ENCODE measurements around the gene DENND1B.
"Not testable (repeated sequence)": the region's sequence is repeated elsewhere in the genome, so short reads cannot be mapped to it uniquely, and the experiment has no call there.

- TF ChIP-seq, protein P1, sequence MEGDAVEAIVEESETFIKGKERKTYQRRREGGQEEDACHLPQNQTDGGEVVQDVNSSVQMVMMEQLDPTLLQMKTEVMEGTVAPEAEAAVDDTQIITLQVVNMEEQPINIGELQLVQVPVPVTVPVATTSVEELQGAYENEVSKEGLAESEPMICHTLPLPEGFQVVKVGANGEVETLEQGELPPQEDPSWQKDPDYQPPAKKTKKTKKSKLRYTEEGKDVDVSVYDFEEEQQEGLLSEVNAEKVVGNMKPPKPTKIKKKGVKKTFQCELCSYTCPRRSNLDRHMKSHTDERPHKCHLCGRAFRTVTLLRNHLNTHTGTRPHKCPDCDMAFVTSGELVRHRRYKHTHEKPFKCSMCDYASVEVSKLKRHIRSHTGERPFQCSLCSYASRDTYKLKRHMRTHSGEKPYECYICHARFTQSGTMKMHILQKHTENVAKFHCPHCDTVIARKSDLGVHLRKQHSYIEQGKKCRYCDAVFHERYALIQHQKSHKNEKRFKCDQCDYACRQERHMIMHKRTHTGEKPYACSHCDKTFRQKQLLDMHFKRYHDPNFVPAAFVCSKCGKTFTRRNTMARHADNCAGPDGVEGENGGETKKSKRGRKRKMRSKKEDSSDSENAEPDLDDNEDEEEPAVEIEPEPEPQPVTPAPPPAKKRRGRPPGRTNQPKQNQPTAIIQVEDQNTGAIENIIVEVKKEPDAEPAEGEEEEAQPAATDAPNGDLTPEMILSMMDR (conservative IDR thresholded peaks at IDR 0.05 in 1 of 2, IDR thresholded peaks at IDR 0.05 in 1 of 2; ENCODE audit: extremely low read depth in 1 of 2, insufficient read depth in 1 of 2, low read depth in 1 of 2, low read length in 2 of 2), result not testable (repeated sequence)
- not testable (repeated sequence) for TF ChIP-seq EZH2 (IDR thresholded peaks at IDR 0.05; ENCODE audit: borderline replicate concordance, low read length)
Observed at GRCh38 chr1:197491505-197491904, 283.8 kb downstream of the DENND1B start.

Measured in mammary epithelial cell (primary cell).